ENCODE measurements around the gene MEIOSIN. TPM values are rescaled to one million over a fixed set of nuclear protein-coding genes. Genes with fewer than 3 reads are reported as not detected.
A peak's percentile ranks its signal among the peaks of the same experiment; 100 is the strongest.

Gene MEIOSIN
- total and polyA plus RNA-seq, 2 of the 13 experiments (the other 11 are each of a cell fraction or from before 2014, with no cell fraction given), result not detected

GRCh38 chr19:45768984-45769782, 35.9 kb downstream of the MEIOSIN start, which contains the start of gene SIX5 (continued):
- peak; percentile 62; the same call in 1 of the 2 replicates for TF ChIP-seq TOE1 (CRISPR knock-in tag; IDR thresholded peaks at IDR 0.05)
- TF ChIP-seq KLF11 (CRISPR knock-in tag; IDR thresholded peaks at IDR 0.05), result no peak; the same call in 1 of the 2 replicates
- TF ChIP-seq FOSL2 (CRISPR knock-in tag; IDR thresholded peaks at IDR 0.05), result no peak
- TF ChIP-seq SP140L (CRISPR knock-in tag; IDR thresholded peaks at IDR 0.05; ENCODE audit: borderline replicate concordance), result no peak
- TF ChIP-seq DPF2 (CRISPR knock-in tag; IDR thresholded peaks at IDR 0.05; ENCODE audit: borderline replicate concordance, low read depth), result no peak
- TF ChIP-seq SNAI1 (CRISPR knock-in tag; IDR thresholded peaks at IDR 0.05; ENCODE audit: borderline replicate concordance), result peak; percentile 48; the same call in 1 of the 2 replicates
- no peak for TF ChIP-seq ZNF496 (CRISPR knock-in tag; IDR thresholded peaks at IDR 0.05; ENCODE audit: insufficient replicate concordance)
- TF ChIP-seq MAZ (IDR thresholded peaks at IDR 0.05; ENCODE audit: borderline replicate concordance, low read depth, low read length), result peak; percentile 95
- TF ChIP-seq MAZ (CRISPR knock-in tag; IDR thresholded peaks at IDR 0.05; ENCODE audit: low read depth), result peak; percentile 93
- no peak for TF ChIP-seq ZSCAN22 (CRISPR knock-in tag; IDR thresholded peaks at IDR 0.05)
- TF ChIP-seq JUNB (CRISPR knock-in tag; IDR thresholded peaks at IDR 0.05; ENCODE audit: borderline replicate concordance), result 0 out of 2 replicates have a peak, but pooled peaks have one; percentile 31
- TF ChIP-seq ZHX2 (IDR thresholded peaks at IDR 0.05; ENCODE audit: low read depth), result peak; percentile 70
- peak; percentile 73; the same call in 1 of the 2 replicates for TF ChIP-seq ZHX2 (CRISPR knock-in tag; IDR thresholded peaks at IDR 0.05; ENCODE audit: borderline replicate concordance)
- TF ChIP-seq ZNF883 (CRISPR knock-in tag; IDR thresholded peaks at IDR 0.05; ENCODE audit: not compliant biosample characterization), result no peak
- 0 out of 2 replicates have a peak, but pooled peaks have one; percentile 16 for TF ChIP-seq ZNF205 (CRISPR knock-in tag; IDR thresholded peaks at IDR 0.05)
- TF ChIP-seq DZIP1 (CRISPR knock-in tag; IDR thresholded peaks at IDR 0.05), result no peak
- TF ChIP-seq NRL (CRISPR knock-in tag; IDR thresholded peaks at IDR 0.05; ENCODE audit: borderline replicate concordance), result 0 out of 2 replicates have a peak, but pooled peaks have one; percentile 41
- peak; percentile 47; the same call in 1 of the 2 replicates for TF ChIP-seq REL (CRISPR knock-in tag; conservative IDR thresholded peaks at IDR 0.05)
- TF ChIP-seq ZNF878 (CRISPR knock-in tag; IDR thresholded peaks at IDR 0.05), result no peak
- TF ChIP-seq PCBP2 (optimal IDR thresholded peaks at IDR 0.05; ENCODE audit: low read depth, low read length, poor library complexity, severe bottlenecking), result no peak

All from HepG2 (cell line).